Brain microvascular endothelial cell (primary cell): ENCODE data around the gene ELMO3.

Experiments
- DNase-seq: peaks from one replicate; pipeline ENCODE4 v3.0.0-alpha.2; 2020
- H3K27ac ChIP-seq: fragments of 250-450 bp; sonication (Bioruptor Pico); 2 replicates; pipeline ENCODE4 v1.5.1; 2020; ENCODE audit warnings: mild to moderate bottlenecking, moderate library complexity
- H3K27me3 ChIP-seq: fragments of 250-450 bp; sonication (Bioruptor Pico); replicated peaks from 2 replicates; pipeline ENCODE4 v1.5.1; 2020; ENCODE audit warnings: mild to moderate bottlenecking
- H3K36me3 ChIP-seq: fragments of 250-450 bp; sonication (Bioruptor Pico); replicated peaks from 2 replicates; pipeline ENCODE4 v1.5.1; 2020; ENCODE audit warnings: mild to moderate bottlenecking
- H3K4me3 ChIP-seq: 2 replicates; pipeline ENCODE4 v1.5.1; 2011; ENCODE audit warnings: low read depth, mild to moderate bottlenecking, control low read depth, low read length, moderate library complexity
- CTCF ChIP-seq: IDR thresholded peaks from 2 replicates; pipeline ENCODE4 v1.5.1; 2011; ENCODE audit warnings: low read depth, mild to moderate bottlenecking, moderate library complexity, low read length, control low read depth, inconsistent platforms; ENCODE audit errors: missing control alignments
- in situ Hi-C: cut with HindIII; loops from 2 replicates; pipeline ENCODE4 v1.10.0; 2017; ENCODE audit warnings: low sequenced_read_pairs, low pct_ligation_motif_present

The ELMO3 gene

DNA sequence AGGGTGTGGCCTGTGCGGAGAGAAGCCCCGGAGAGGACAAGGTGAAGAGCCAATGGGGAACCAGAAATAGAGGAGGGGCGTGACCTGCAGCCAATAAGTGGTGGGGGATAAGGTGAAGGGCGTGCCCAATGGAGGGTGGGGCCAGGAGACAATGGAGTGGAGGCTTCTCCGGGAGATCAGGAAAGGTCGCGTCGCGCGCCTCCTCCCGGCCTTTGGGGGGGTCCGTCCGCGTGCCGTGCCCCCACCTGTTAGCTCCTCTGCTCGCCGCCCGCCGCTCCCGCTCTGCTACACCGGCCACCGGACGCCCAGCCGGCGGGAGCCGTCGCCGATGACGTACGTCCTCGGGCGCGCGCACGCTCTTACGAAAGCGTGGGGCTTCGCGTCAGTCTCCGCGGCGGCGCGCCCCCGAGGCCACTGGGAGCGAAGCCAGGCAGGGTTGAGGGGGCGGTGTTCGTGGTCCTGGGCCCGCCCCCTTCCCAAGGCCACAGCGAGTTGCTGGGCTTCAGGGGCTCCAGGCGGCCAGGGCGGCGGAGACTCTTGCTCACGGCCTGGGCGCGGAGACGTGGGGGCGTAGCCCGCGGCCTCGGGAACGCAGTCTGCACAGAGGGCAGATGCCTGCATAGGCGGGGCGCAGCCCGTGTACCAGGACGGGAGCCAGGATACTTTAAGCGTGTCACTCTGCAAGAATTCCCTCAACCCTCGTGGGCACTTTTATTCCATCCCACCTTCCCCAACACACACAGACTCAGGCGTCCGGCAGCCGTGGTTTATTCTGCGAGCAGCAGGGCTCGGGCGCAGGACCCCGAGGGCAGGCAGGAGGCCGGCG, 15.1 kb upstream of the ELMO3 start, which contains the start of gene MATCAP1:
Gene MATCAP1, minus strand, starts transcription at position 337 of the 826 bp plus-strand sequence. CDS start 3,353 bp downstream, outside the sequence.
- Histone ChIP-seq H3K36me3 (no peaks in the 10 kb centered on the region), H3K27ac (peak within 1 kb of the TSS; percentile 97), H3K27me3 (no peaks in the 10 kb centered on the region), H3K4me3 (peak within 1 kb of the TSS; percentile 73)
- TF ChIP-seq CTCF: no peak
- peak; percentile 97 for DNase-seq
- in situ Hi-C loops: no loop called here

- DNase-seq: no peak
- no peak for TF ChIP-seq CTCF
- in situ Hi-C loops: no loop called here
- Histone ChIP-seq H3K4me3 (peak overlapping the region; percentile 73), H3K27ac (no peak overlapping the region), H3K36me3 (no peaks in the 10 kb centered on the region), H3K27me3 (no peaks in the 10 kb centered on the region)
These were observed 14.4 kb upstream of the ELMO3 start for GRCh38 chr16:67184453-67184994.

GRCh38 chr16:67184995-67185650, 13.8 kb upstream of the ELMO3 start:
- peak; percentile 95 for TF ChIP-seq CTCF
- in situ Hi-C loops: no loop called here
- Histone ChIP-seq H3K4me3 (no peak overlapping the region), H3K36me3 (no peaks in the 10 kb centered on the region), H3K27ac (no peak overlapping the region), H3K27me3 (no peaks in the 10 kb centered on the region)
- DNase-seq: peak; percentile 89

DNA sequence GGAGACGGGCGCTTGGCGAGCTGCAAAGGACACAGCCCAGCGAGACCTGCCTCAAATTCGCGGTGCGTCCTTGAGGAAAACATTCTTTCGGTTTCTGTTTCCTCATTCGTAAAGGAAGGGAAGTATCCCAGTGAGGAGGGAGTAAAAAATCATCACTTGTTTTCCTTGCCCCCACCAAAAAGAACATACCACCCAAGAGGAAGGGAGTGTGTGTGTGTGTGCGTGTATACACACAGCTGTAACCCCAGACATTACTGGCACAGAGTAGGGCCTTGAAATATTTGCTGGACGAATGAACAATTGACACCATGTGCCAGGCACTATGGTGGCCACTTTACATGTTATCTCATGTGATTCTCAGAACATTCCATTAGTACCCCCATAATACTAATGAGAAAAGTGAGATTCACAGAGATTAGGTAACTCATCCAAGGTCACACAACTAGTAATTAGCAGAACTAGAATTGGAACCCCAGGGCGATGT, 13.2 kb upstream of the ELMO3 start:
- H3K36me3 ChIP-seq: no peaks in the 10 kb centered on the region
- no peaks in the 10 kb centered on the region for H3K27me3 ChIP-seq
- DNase-seq: no peak
- H3K4me3 ChIP-seq: no peak overlapping the region
- no peak overlapping the region for H3K27ac ChIP-seq
- TF ChIP-seq CTCF: no peak
- in situ Hi-C loops: no loop called here

- no peaks in the 10 kb centered on the region for H3K27me3 ChIP-seq
- no peak overlapping the region for H3K4me3 ChIP-seq
- in situ Hi-C loops: no loop called here
- H3K36me3 ChIP-seq: no peaks in the 10 kb centered on the region
- H3K27ac ChIP-seq: no peak overlapping the region
- no peak for TF ChIP-seq CTCF
- DNase-seq: no peak
These were observed 12.4 kb upstream of the ELMO3 start for GRCh38 chr16:67186550-67186950.
